H9 (cell line): Measurements from ENCODE around the gene OR2M3. TPM values are rescaled to one million over a fixed set of nuclear protein-coding genes. Genes with fewer than 3 reads are reported as not detected.

Experiments
- DNase-seq: peaks from one replicate; pipeline ENCODE4 v3.0.0-alpha.2; 2017
- H2AFZ ChIP-seq: one replicate; pipeline ENCODE4 v1.6.1; 2013; ENCODE audit warnings: mild to moderate bottlenecking, low read length, control low read depth, moderate library complexity
- H2AK5ac ChIP-seq: 2 replicates; pipeline ENCODE4 v1.6.1; 2013; ENCODE audit warnings: low read length, control low read depth, mixed read lengths; ENCODE audit not compliant: insufficient read length
- H2BK120ac ChIP-seq: one replicate; pipeline ENCODE4 v1.6.1; 2013; ENCODE audit warnings: low read depth, mild to moderate bottlenecking, low read length, control low read depth, inconsistent platforms; ENCODE audit not compliant: poor library complexity, severe bottlenecking
- H2BK12ac ChIP-seq: 2 replicates; pipeline ENCODE4 v1.6.1; 2013; ENCODE audit warnings: low read length, control low read depth, mixed read lengths, low read depth; ENCODE audit not compliant: insufficient read length
- H2BK15ac ChIP-seq: 2 replicates; pipeline ENCODE4 v1.6.1; 2013; ENCODE audit warnings: low read depth, low read length, control low read depth
- H2BK20ac ChIP-seq: one replicate; pipeline ENCODE4 v1.6.1; 2013; ENCODE audit warnings: low read depth, mild to moderate bottlenecking, low read length, control low read depth, inconsistent platforms; ENCODE audit not compliant: poor library complexity, severe bottlenecking
- H2BK5ac ChIP-seq: 2 replicates; pipeline ENCODE4 v1.6.1; 2013; ENCODE audit warnings: low read length, control low read depth, mixed read lengths; ENCODE audit not compliant: insufficient read length
- H3K14ac ChIP-seq: 2 replicates; pipeline ENCODE4 v1.6.1; 2013; ENCODE audit warnings: low read length, control low read depth; ENCODE audit not compliant: insufficient read depth
- H3K18ac ChIP-seq: 2 replicates; pipeline ENCODE4 v1.6.1; 2013; ENCODE audit warnings: low read depth, mild to moderate bottlenecking, mixed read lengths, low read length, control low read depth; ENCODE audit not compliant: insufficient read length
- H3K23ac ChIP-seq: 2 replicates; pipeline ENCODE4 v1.6.1; 2013; ENCODE audit warnings: low read length, control low read depth, mixed read lengths, low read depth; ENCODE audit not compliant: insufficient read length
- H3K23me2 ChIP-seq: 2 replicates; pipeline ENCODE4 v1.6.1; 2013; ENCODE audit warnings: low read depth, mild to moderate bottlenecking, mixed read lengths, low read length, control low read depth; ENCODE audit not compliant: insufficient read length, poor library complexity, severe bottlenecking
- H3K27ac ChIP-seq: 2 replicates; pipeline ENCODE4 v1.5.1; 2013; ENCODE audit warnings: low read length, control low read depth, mixed read lengths, low read depth; ENCODE audit not compliant: insufficient read length
- H3K27me3 ChIP-seq: 2 replicates; pipeline ENCODE4 v1.6.1; 2013; ENCODE audit warnings: low read length, control low read depth, inconsistent platforms; ENCODE audit not compliant: insufficient read depth
- H3K4ac ChIP-seq: 2 replicates; pipeline ENCODE4 v1.6.1; 2013; ENCODE audit warnings: low read depth, mild to moderate bottlenecking, control low read depth, inconsistent platforms, low read length, moderate library complexity
- H3K4me1 ChIP-seq: 2 replicates; pipeline ENCODE4 v1.6.1; 2013; ENCODE audit warnings: low read length, control low read depth, inconsistent platforms; ENCODE audit not compliant: insufficient read depth
- H3K4me2 ChIP-seq: 2 replicates; pipeline ENCODE4 v1.6.1; 2013; ENCODE audit warnings: low read length, control low read depth, mixed read lengths; ENCODE audit not compliant: insufficient read length, insufficient read depth
- H3K56ac ChIP-seq: 2 replicates; pipeline ENCODE4 v1.6.1; 2013; ENCODE audit warnings: low read depth, mild to moderate bottlenecking, mixed read lengths, low read length, control low read depth; ENCODE audit not compliant: insufficient read length
- H3K79me1 ChIP-seq: 2 replicates; pipeline ENCODE4 v1.6.1; 2013; ENCODE audit warnings: low read depth, mild to moderate bottlenecking, moderate library complexity, low read length, control low read depth, inconsistent platforms; ENCODE audit not compliant: insufficient read depth, poor library complexity, severe bottlenecking
- H3K79me2 ChIP-seq: 2 replicates; pipeline ENCODE4 v1.6.1; 2013; ENCODE audit warnings: low read length, control low read depth, inconsistent platforms; ENCODE audit not compliant: insufficient read depth
- H3K9ac ChIP-seq: 2 replicates; pipeline ENCODE4 v1.6.1; 2013; ENCODE audit warnings: low read length, control low read depth, mixed read lengths; ENCODE audit not compliant: insufficient read length; ENCODE audit errors: extremely low read depth
- H3K9me3 ChIP-seq: one replicate; pipeline ENCODE4 v1.6.1; 2013; ENCODE audit warnings: low read depth, low read length, inconsistent platforms; ENCODE audit not compliant: control insufficient read depth
- H3T11ph ChIP-seq: one replicate; pipeline ENCODE4 v1.6.1; 2013; ENCODE audit warnings: mild to moderate bottlenecking, low read length, control low read depth, inconsistent platforms
- H4K20me1 ChIP-seq: one replicate; pipeline ENCODE4 v1.6.1; 2013; ENCODE audit not compliant: control insufficient read depth, insufficient read length, insufficient read depth
- H4K5ac ChIP-seq: 2 replicates; pipeline ENCODE4 v1.6.1; 2013; ENCODE audit warnings: low read depth, mild to moderate bottlenecking, mixed read lengths, low read length, control low read depth; ENCODE audit not compliant: insufficient read length
- H4K8ac ChIP-seq: replicated peaks from 2 replicates; pipeline ENCODE4 v1.6.1; 2013; ENCODE audit warnings: low read length, control low read depth, mixed read lengths, low read depth; ENCODE audit not compliant: insufficient read length
- H4K91ac ChIP-seq: 2 replicates; pipeline ENCODE4 v1.6.1; 2013; ENCODE audit warnings: low read depth, mild to moderate bottlenecking, moderate library complexity, mixed read lengths, low read length, control low read depth; ENCODE audit not compliant: insufficient read length
- H3K27ac Mint-ChIP-seq, 3 experiments: 2 replicates in 2 of 3; 3 replicates in 1 of 3; pipeline ENCODE4 v1.8.0; 2020 to 2021; ENCODE audit warnings: mixed read lengths in 3 of 3, mild to moderate bottlenecking in 1 of 3, moderate library complexity in 1 of 3
- H3K27me3 Mint-ChIP-seq: 2 replicates; pipeline ENCODE4 v1.8.0; 2021; ENCODE audit warnings: low read depth, mild to moderate bottlenecking, moderate library complexity, mixed read lengths
- H3K36me3 Mint-ChIP-seq, 3 experiments: 2 replicates in 2 of 3; 3 replicates in 1 of 3; pipeline ENCODE4 v1.8.0; 2020 to 2021; ENCODE audit warnings: low read depth in 3 of 3, mixed read lengths in 3 of 3; ENCODE audit not compliant: insufficient read depth in 1 of 3
- H3K4me1 Mint-ChIP-seq, 2 experiments: 2 replicates each; pipeline ENCODE4 v1.8.0; 2020; ENCODE audit warnings: mixed read lengths in 2 of 2
- H3K4me3 Mint-ChIP-seq, 2 experiments: 2 replicates in 1 of 2; 3 replicates in 1 of 2; pipeline ENCODE4 v1.8.0; 2020 to 2021; ENCODE audit warnings: mild to moderate bottlenecking in 2 of 2, mixed read lengths in 2 of 2, moderate library complexity in 1 of 2
- H3K9me3 Mint-ChIP-seq, 2 experiments: 2 replicates in 1 of 2; 3 replicates in 1 of 2; pipeline ENCODE4 v1.8.0; 2020; ENCODE audit warnings: mild to moderate bottlenecking in 2 of 2, mixed read lengths in 2 of 2, moderate library complexity in 1 of 2
- CTCF ChIP-seq: fragments of 200-600 bp; sonication (generic); conservative IDR thresholded peaks from 3 replicates; pipeline ENCODE4 v1.8.0; 2021; ENCODE audit warnings: antibody characterized with exemption, mild to moderate bottlenecking
- WGBS: extraction: QIAGEN DNeasy Blood & Tissue Kit; methylation state at CpG from one replicate; pipeline ENCODE4 v1.1.7; 2013; ENCODE audit warnings: missing lambda C conversion rate, low lambda C conversion rate, mixed read lengths; ENCODE audit not compliant: insufficient read length; ENCODE audit errors: extremely low coverage; 5-methylcytosine and 5-hydroxymethylcytosine counted together
- total RNA-seq: library from RNA; stranded (reverse); gene quantifications from 2 replicates; pipeline ENCODE4 v1.2.1, GENCODE V29; 2021

The OR2M3 gene
- total RNA-seq, 1 experiment from 2014 or later = not detected

- no peak overlapping the region for H3K9ac ChIP-seq
- no peak overlapping the region for H3K4me2 ChIP-seq
These were observed 9.7 kb upstream of the OR2M3 start for GRCh38 chr1:248187363-248187762.

More at GRCh38 chr1:248187363-248187762, 9.7 kb upstream of the OR2M3 start:
- no CpG with 5 or more reads among the region's 3 CpGs for WGBS
- no peak for DNase-seq
- no peak overlapping the region for H2AK5ac ChIP-seq
- no peak overlapping the region for H3K56ac ChIP-seq
- Mint-ChIP-seq H3K36me3 (peaks cover 2 to 44% (median 15%) of the 10 kb centered on the region in 3 experiments; a peak in 6 of 7 replicates), H3K4me3 (no peak overlapping the region), H3K4me1 (no peaks in the 10 kb centered on the region), H3K27ac (no peak overlapping the region), H3K27me3 (peaks cover 3% of the 10 kb centered on the region), H3K9me3 (peaks cover 86 to 88% of the 10 kb centered on the region in 2 experiments)
- peaks cover 49% of the 10 kb centered on the region for H3K9me3 ChIP-seq
- H2AFZ ChIP-seq = no peak overlapping the region
- no peak overlapping the region for H4K91ac ChIP-seq
- no peak overlapping the region for H2BK15ac ChIP-seq
- no peak overlapping the region for H3K18ac ChIP-seq
- H3K79me1 ChIP-seq = no peaks in the 10 kb centered on the region
- H3K27me3 ChIP-seq = no peaks in the 10 kb centered on the region
- H3K4ac ChIP-seq = no peak overlapping the region
- no peak overlapping the region for H2BK5ac ChIP-seq
- no peaks in the 10 kb centered on the region for H3K79me2 ChIP-seq
- H3K23ac ChIP-seq = no peak overlapping the region
- no peaks in the 10 kb centered on the region for H3K4me1 ChIP-seq
- H3K23me2 ChIP-seq = no peaks in the 10 kb centered on the region
- H4K8ac ChIP-seq = no peak overlapping the region
- no peak overlapping the region for H3T11ph ChIP-seq
- H4K5ac ChIP-seq = no peak overlapping the region
- no peaks in the 10 kb centered on the region for H4K20me1 ChIP-seq
- H3K27ac ChIP-seq = no peak overlapping the region
- no peak for TF ChIP-seq CTCF
- no peak overlapping the region for H3K14ac ChIP-seq
- no peak overlapping the region for H2BK12ac ChIP-seq
- H2BK120ac ChIP-seq = no peak overlapping the region
- H2BK20ac ChIP-seq = no peak overlapping the region
